GM19397 (cell line): ENCODE data around the gene SKAP1.

ENCODE experiments used
- ATAC-seq: cut with Tn5 transposase; IDR thresholded peaks from one replicate; pipeline ENCODE4 v1.9.1; 2021; ENCODE audit warnings: mild to moderate bottlenecking, moderate library complexity; ENCODE audit not compliant: unreplicated experiment

The SKAP1 gene

DNA sequence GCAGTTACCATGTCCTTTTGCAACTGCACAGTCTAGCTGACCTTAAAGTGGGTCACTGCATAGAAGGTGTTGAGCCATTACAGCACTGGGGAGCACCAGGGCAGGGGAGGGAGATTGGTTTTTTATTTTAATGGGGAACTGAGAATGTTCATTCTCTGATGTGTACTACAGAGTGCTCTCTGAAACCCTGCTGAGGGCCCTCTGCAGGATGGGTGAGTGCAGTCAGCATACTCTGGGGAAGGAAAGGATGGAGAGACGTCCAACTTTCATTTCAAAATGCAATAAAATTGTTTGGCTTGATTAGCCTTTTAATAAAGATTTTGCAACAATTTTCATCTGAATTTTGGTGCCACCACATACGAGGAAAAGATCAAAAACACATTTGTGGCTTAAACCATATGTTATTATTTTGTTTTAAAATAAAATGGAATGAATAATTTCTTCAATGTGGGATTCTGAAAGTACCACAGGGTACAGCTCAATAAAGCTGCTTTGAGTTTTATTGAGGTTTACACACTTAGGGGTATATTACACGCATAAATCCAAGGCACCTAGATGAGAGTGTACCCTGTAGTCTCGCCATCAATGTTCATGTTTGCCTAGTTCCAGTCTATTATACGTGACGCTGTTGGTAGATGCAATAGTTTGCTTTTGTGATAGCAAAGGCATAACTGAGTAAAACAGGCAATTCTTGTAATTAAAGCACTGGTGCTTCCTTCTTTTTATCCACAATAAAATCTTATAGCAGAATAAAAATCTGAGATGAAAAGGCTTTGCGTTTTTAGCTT, 249.0 kb downstream of the SKAP1 start:
- ATAC-seq: no peak

DNA sequence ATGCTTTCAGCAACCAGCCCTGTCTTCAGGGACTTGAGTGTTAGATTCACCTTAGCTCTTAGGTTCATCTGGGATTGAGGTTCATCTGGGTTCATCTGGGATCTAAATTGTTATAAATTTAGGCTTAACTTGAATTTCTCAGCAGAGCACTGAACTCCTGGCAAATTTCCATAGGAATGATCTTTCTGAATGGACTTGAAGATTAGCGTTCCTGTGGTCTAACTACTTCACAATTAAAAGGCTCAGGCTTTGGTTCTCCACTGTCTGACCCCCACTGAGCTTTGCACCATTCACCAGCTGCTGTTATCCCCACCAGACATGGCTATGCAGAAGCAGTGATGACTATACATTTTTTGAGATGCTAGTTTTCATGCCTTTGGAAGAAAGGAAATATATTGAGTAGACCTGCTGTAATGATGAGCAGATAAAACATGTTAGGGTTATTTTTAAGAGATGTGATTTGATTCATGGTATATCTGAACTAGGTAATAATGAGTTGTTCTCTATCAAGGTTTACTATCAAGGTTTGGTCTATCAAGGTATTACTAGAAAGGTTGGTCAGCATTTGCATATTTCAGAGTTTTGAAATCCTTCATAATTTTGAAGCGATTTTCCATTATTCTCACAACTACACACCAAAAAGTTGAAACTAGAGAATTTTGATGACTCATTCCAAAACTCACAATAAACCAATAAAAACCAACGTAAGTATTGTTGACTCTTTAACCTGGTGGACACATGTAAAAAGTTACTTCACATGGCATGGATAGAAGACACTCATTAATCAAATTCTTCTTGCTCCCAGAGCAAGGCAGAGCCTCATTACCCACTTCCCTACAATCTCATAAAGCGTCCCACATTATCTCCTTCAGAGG, 250.7 kb downstream of the SKAP1 start:
- no peak for ATAC-seq

DNA sequence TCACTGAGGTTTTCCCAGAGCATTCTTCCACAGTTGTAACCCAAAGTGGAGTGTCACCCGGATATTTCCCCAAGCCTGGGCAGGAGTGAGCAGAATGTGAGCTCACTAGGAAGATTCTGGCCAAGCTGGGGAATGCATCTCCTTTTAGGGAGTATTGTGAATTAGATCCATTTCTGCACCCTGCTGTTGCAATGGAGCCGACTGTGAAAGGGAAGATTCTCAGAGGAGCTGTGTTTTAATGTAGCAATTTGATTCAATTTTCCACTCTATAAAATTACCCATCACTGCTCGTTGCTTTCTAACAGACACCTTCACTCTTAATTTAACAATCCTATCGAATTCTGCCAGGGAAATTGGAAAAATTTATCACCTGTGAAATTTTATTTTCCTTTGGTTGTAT, 251.7 kb downstream of the SKAP1 start:
- ATAC-seq: no peak

DNA sequence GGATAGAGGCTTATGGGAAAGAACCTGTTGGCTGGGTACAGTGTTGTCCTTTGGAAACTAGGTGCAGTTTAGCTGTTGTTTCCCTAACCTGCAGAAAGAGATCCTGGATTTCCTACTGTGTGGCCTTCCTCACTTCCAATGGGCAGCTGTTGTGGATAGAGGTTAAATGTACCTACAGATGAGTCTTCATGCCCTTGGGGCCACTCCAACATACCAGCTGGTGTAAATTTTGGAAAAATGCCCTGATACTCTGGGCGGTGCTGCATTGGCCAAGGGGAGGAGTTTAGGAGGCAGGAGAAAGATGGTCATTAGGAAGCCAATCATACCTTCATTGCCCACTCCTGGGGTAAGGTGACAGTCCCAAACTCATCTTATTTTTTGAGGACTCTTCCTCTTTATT, 252.2 kb downstream of the SKAP1 start:
- no peak for ATAC-seq

DNA sequence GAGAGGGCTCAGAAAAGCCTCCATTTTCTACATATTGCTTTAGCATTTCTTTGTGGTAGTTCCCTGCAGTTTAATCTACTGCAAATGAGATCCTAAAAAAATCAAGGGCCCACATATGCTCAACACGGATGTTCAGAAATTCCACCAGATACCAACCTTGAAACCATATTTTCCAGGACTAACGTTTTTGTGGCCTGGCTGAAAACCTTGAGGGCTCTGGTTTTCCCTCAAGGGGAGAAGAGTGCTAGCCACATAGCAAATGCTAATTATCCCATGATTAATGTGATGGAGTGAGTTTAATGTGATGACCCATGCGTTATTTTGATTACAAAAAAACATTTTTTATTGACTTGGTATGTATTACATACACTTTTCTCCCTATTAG, 253.6 kb downstream of the SKAP1 start:
- no peak for ATAC-seq

DNA sequence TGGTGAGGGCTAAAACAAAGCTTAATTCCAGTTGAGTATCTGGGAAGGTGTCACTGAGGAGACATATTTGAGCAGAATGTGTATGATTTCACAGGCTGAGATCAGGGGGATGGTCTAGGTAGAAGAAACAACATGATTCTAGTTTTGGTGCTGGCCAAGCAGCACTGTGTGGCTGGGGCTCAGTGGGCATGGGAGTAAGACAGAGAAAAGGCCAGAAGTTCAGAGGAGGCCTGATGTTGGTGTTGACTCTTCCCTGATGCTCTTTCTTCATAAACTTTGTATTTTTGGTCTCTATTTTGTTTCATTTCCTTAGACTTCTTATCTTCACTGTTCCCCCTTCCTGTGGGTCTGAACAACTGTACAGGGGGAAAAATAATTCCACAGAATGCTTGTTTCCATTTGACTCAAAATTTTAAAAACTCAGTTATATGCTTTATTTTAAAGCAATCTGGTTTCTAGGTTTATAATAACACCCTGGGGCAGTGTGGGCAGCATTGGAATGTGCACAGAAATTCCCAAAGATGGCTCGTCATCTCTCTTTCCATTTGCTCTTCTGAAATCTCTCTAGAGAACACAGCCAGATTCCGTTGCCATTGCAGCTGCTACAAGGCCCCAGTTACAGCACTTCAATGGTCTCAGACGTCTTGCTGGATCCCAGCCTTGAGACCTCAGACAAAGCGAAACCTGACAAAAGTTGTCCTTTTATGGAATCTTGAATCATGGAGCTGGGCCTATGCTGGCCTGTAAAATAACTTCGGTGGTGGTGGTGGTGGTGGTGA, 254.1 kb downstream of the SKAP1 start:
- no peak for ATAC-seq

DNA sequence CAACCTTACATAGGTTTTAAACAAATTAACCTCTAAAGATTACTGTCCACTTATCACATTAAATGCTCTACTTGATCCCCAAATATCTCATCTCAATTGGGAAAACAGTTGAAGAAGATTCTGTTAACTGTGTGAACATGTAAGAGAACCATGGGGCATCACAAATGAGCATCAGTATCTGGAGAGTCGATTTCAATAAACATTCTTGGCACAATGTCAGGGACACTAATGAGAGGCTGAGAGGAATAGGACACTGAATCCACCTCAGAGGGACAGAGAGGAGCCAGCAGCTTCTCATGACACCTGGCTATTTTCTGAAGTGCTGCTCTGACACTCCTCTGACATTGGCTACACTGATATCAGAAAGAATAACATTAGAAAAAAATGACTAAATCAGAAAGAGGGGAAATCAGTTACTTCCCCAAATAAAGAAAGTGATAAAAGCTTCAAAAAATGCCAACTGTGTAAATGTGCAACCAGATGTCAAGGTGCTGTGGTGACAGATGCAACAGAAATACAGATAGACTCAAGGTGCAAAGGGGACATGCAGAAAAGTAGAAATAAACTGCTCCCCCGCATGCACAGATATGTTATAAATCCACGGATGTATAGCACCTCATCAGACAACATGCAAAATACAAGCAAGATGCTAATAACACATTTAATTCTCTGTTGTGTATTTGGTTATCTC, 255.0 kb downstream of the SKAP1 start:
- no peak for ATAC-seq

DNA sequence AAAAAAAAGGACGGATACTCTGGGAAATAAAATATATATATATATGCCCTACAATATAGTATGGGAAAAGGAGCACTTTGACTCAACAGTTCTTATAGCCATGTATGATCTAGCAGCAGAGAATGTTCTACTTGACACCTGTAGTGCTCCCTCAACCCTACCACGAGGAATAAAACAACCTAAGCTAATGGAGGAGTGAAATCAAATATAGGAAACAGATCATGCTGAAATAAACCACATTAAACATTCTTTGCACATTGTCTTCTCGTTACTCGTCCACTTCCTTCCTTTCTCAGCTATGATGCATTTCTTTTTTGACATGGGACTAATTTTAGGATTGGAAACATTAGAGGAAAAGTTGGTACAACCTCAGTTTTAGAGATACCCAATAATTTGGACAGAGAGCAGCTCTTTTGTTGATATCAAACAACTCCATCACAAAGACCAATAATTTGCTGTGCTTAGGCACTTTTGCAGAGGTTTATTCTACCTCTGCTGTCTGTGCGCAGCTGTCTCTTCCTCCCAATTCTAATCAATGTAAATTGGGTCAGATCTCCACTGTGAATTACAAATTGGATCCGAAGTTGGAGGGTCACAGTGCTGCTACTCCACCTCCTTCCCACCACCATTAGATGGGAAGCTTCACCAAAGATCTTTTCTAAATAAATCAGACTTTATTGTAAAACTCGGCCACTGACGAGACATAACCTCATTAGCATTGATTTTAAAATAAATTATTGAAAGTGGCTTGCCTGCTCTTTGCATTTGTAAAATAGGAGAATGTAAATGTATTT, 256.6 kb downstream of the SKAP1 start:
- no peak for ATAC-seq

DNA sequence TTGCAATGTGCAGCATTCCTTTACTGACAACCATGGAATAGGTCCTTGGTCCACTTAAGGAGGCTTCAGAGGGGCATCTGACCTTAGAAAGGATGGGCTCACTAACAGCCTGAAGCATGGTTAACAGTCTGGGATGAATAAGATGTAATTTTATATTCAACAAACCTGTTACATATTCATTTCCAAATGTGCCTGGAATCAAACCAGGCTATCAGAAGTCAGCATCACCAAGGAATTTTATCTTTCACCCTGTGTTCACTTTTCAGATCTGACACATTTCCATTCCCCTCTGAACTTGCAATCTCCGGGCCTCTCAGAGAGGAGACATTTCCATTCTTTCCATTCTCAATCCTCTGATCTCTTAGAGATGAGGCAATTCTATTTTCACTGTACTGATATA, 260.1 kb downstream of the SKAP1 start:
- ATAC-seq: no peak

DNA sequence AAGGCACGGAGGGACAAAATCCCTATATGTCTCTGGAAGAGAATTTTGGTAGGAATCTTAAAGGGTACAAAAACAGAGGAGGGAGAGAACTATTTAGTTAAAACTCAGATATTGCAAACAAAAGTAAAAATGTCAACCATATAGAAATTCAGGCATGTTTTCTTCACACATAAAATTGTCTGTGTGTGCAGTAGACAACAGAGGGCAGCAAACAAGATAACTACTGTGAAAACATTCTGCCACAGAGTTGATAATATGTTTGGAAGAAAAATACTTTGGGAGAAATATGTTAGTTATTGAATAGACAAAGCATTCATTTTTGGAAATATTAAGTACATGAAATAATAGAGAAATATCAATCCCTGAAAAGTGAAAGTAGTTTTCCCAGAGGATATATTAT, 266.2 kb downstream of the SKAP1 start:
- ATAC-seq: no peak

DNA sequence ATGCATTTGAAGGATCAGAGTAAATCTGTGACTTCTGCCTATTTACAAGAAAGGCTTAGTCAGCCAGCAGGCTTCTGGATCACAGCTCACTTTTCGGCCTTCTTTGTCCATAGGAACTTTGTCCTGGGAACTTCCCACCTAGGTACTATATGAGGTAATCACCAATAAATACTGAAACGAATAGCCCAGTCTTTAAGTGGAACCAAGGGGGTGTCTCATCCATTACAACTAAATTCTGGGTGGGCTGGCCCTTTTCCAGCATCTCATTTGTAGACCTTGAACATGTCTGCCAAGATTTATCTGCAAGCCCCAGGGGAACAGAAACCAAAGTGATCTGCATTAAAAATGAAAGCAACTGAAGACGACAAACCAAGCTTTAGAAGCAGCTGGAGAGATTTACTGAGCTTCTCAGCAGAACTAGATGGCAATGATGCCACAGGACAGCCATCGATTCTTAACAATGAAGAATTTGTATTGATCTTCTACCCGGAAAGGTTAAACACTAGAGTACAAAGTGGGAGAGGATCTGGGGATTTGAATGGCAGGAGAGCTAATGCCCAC, 267.0 kb downstream of the SKAP1 start:
- no peak for ATAC-seq

DNA sequence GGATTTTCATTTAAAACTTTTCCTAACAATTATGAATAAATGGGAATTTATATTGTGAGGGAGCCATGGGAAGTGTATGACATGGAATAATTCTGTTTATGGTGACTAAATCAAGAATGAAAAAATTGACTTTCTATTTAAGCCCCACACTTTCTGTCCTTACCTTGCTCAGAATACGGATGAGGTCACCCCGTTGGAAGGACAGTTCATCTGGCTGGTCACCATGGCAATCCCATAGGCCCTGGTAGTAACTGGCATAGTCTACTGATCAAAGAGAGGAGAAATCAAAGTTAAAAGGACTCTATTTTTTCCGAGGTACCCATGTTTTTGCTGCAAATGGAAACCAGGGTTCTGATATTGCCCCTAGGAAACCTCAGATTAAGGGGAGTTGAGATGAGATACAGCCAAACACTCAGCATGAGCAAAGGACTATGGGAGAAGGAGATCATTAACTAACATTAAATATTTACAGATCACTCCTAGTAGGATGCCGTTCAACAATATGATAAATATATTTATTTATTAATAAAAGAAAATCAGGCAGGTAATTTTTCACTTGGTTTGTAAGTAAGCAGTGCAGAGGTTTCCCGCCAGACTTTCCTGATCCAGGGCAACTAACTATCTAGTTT, 267.6 kb downstream of the SKAP1 start:
- ATAC-seq: no peak

DNA sequence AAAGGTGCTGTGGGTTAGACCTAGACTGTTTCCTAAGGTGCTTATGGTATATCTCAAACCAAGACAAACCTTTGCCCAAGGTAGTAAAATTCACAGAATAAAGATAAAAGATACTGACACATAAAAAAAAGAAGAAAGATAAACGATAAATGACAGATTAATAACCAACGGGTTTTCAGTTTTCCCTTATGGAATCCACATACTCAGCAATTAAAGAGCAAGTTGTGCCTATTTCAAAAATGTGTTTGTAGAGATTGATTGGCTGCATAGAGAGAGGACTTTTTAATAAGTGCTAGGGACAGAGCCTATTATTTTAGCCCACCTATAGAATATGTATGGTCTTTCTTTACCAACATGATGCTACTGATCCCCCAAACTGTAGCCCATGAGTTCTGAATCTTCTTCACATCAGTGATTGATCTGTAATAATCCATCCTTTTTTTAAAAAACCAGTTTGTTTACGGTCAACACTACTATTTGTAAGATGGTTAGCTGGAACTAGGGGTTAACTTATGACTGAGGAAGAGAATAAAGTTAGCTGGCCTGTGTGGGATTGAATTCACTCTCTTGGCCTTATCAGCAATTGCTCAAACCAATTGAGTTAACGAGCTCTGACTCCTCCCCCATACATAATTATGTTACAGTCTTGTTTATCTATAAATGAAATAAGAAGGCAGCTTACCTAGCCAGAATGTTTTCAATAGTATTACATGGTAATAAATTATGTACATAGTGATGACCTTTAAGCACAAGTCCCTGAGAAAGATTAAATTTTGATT, 268.7 kb downstream of the SKAP1 start:
- ATAC-seq: no peak

DNA sequence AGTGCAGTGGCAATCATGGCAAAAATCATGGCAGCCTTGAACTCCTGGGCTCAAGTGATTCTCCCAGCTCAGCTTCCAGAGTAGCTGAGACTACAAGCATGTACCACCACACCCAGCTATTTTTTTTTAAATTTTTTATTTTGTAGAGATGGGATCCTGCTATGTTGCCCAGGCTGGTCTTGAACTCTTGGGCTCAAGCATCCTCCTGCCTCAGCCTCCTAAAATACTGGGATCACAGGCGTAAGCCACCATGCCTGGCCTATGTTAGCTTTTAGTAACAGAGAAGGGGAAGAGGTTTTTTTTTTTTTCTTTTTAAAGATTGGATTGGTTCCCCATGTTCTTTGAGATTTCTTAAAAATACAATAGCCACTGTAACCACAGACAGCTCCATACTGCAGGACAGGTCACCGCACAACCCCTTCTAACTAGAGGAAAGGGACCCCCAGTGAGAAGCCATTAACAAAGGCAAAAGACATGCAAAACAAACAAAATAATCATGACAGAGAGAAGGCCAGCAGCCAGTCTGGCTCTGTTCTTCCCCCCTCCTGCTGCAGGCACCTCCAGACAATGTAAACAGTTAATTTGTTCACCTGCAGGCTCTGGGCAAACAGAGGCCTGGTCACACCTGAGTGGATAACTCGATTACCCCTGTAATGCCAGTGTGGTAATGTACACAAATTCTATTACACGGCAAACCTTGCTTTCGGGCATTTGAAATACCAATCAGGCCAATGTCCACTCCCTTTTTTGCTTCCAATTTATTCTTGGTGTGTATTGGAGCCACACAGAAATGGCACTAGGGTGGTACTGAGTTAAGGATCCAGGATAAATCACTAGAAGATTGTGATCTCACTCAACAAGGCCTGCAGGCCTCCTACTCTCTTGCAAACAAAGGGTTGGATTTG, 269.6 kb downstream of the SKAP1 start:
- ATAC-seq: no peak

DNA sequence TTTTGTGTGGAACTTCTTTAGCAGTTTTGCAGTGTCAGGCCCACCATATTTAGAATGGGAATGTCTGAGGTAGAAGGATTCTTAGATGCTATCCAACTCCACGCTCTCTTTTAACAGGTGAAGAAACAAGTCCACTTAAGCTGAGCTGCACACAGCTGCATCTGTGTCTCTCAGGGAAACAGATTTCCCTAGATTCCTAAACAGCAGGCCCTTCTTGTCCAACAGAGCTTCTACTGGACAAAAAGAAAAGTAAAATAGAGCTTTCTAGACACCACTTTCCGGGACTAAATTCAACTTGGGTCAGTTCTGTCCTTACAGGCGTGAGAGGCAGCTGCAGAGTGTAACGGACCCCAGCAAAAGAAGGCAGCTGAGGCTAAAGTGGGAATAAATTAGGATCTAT, 270.8 kb downstream of the SKAP1 start:
- ATAC-seq: no peak

DNA sequence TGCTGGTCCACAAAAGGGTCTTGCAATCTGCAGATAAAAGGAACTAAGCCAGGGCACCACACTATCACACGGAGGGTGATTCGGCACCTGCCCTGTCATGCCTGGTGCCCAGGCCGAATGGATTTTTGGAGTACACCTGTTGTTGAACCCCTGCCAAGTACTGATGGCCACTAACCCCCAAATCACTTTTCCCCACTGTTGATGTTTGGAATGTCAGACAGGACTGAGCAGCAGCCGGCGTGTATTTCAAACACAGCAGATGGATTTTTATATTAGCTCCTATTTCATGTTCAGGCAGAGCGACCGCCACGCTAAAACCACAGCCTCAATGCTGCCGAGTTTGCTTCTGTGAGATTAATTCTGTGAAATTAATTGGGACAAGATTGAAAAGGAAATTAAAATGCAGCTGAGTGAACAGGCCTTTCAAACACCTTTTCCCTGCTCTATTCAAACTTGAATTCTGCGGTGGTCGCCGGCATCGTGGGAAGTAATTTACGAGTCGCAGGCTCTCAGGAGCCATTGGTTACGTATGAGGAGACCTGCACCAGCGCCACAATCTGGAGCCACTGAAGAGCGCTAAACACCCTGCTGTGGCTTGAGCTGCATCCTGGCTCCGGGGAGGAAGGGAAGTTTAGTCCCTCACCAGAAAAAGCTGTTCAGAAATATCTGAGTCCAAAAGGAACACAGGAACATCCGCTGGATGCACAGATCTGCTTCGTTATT, 274.0 kb downstream of the SKAP1 start:
- no peak for ATAC-seq
